HG02970 (cell line): ENCODE measurements around the gene CHST5.

Experiments used
- ATAC-seq: cut with Tn5 transposase; IDR thresholded peaks from one replicate; pipeline ENCODE4 v1.9.1; 2021; ENCODE audit warnings: mild to moderate bottlenecking, moderate library complexity, moderate number of reproducible peaks; ENCODE audit not compliant: unreplicated experiment, low FRiP score

CHST5 gene

GRCh38 chr16:75481475-75481874 is 54.4 kb downstream of the CHST5 start:
- ATAC-seq = no peak

- ATAC-seq = no peak
Measured at GRCh38 chr16:75479421-75479990, 56.4 kb downstream of the CHST5 start.
